MM.1S (cell line): ENCODE results near the gene WNT10A.
A peak's percentile ranks its signal among the peaks of the same experiment; 100 is the strongest.

Experiments used
- DNase-seq: peaks from one replicate; pipeline ENCODE4 v3.0.0-alpha.2; 2015
- H2AFZ ChIP-seq: fragments of 300-600 bp; sonication (generic); 2 replicates; pipeline ENCODE4 v1.6.0; 2016; ENCODE audit warnings: antibody characterized with exemption, low read length
- H3F3A ChIP-seq: fragments of 300-600 bp; sonication (generic); 2 replicates; pipeline ENCODE4 v1.6.1; 2016; ENCODE audit warnings: mild to moderate bottlenecking, antibody characterized with exemption, low read length, moderate library complexity, mixed read lengths; ENCODE audit not compliant: insufficient read depth
- H3K27ac ChIP-seq: fragments of 300-600 bp; sonication (generic); 2 replicates; pipeline ENCODE4 v1.5.1; 2016; ENCODE audit warnings: mild to moderate bottlenecking, low read length
- H3K27me3 ChIP-seq: fragments of 300-600 bp; sonication (generic); replicated peaks from 2 replicates; pipeline ENCODE4 v1.6.0; 2016; ENCODE audit warnings: low read length; ENCODE audit not compliant: insufficient read depth
- H3K36me3 ChIP-seq: fragments of 300-600 bp; sonication (generic); replicated peaks from 2 replicates; pipeline ENCODE4 v1.6.1; 2016; ENCODE audit warnings: mild to moderate bottlenecking, low read length, mixed read lengths; ENCODE audit not compliant: insufficient read depth
- H3K4me1 ChIP-seq: fragments of 300-600 bp; sonication (generic); 2 replicates; pipeline ENCODE4 v1.6.1; 2016; ENCODE audit warnings: low read length, mixed read lengths
- H3K4me2 ChIP-seq: fragments of 300-600 bp; sonication (generic); 2 replicates; pipeline ENCODE4 v1.6.0; 2016; ENCODE audit warnings: low read depth, low read length
- H3K4me3 ChIP-seq: fragments of 300-600 bp; sonication (generic); 2 replicates; pipeline ENCODE4 v1.5.1; 2016; ENCODE audit warnings: low read length, mixed read lengths
- H3K79me2 ChIP-seq: fragments of 300-600 bp; sonication (generic); 2 replicates; pipeline ENCODE4 v1.6.1; 2016; ENCODE audit warnings: mixed run types, low read length, mixed read lengths
- H3K9ac ChIP-seq: fragments of 300-600 bp; sonication (generic); 2 replicates; pipeline ENCODE4 v1.6.1; 2016; ENCODE audit warnings: low read length, mixed read lengths
- H3K9me2 ChIP-seq: fragments of 300-600 bp; sonication (generic); replicated peaks from 2 replicates; pipeline ENCODE4 v1.6.1; 2016; ENCODE audit warnings: mild to moderate bottlenecking, low read length, mixed read lengths; ENCODE audit not compliant: insufficient read depth
- H3K9me3 ChIP-seq: fragments of 300-600 bp; sonication (generic); replicated peaks from 2 replicates; pipeline ENCODE4 v1.6.1; 2016; ENCODE audit warnings: mild to moderate bottlenecking, low read length, mixed read lengths; ENCODE audit not compliant: insufficient read depth
- H4K20me1 ChIP-seq: fragments of 300-600 bp; sonication (generic); 2 replicates; pipeline ENCODE4 v1.6.1; 2016; ENCODE audit warnings: mild to moderate bottlenecking, low read length, moderate library complexity, mixed read lengths; ENCODE audit not compliant: insufficient read depth
- CTCF ChIP-seq: fragments of 300-600 bp; sonication (generic); IDR thresholded peaks from 2 replicates; pipeline ENCODE4 v1.5.1; 2016; ENCODE audit warnings: antibody characterized with exemption, low read length, mixed read lengths
- EZH2 ChIP-seq: fragments of 300-600 bp; sonication (generic); optimal IDR thresholded peaks from 2 replicates; pipeline ENCODE3; 2017; ENCODE audit warnings: low read depth, mild to moderate bottlenecking, antibody characterized with exemption, low read length, mixed read lengths
- EZH2phosphoT487 ChIP-seq: fragments of 300-600 bp; sonication (generic); IDR thresholded peaks from 2 replicates; pipeline ENCODE4 v1.6.1; 2018; ENCODE audit warnings: antibody characterized with exemption, low read length

Gene WNT10A

GRCh38 chr2:218879776-218880101, 913 bp upstream of the WNT10A start:
- peak overlapping the region; percentile 96 for H3K4me3 ChIP-seq
- no peaks in the 10 kb centered on the region for H4K20me1 ChIP-seq

GRCh38 chr2:218880859-218881594, 375 bp downstream of the WNT10A start:
- Histone ChIP-seq H3K27ac (peak overlapping the region; percentile 98), H3K9ac (peak overlapping the region; percentile 97), H2AFZ (peak overlapping the region; percentile 36)

More at GRCh38 chr2:218879776-218880101, 913 bp upstream of the WNT10A start:
- TF ChIP-seq EZH2 (no peak), CTCF (no peak), EZH2phosphoT487 (no peak)
- peak overlapping the region; percentile 98 for H3K27ac ChIP-seq
- peak overlapping the region; percentile 93 for H3K4me2 ChIP-seq
- no peaks in the 10 kb centered on the region for H3K27me3 ChIP-seq
- peak overlapping the region; percentile 97 for H3K9ac ChIP-seq
- no peak for DNase-seq
- peaks cover 30% of the 10 kb centered on the region for H3F3A ChIP-seq
- no peak overlapping the region for H2AFZ ChIP-seq
- H3K9me2 ChIP-seq, result no peaks in the 10 kb centered on the region
- H3K9me3 ChIP-seq, result no peaks in the 10 kb centered on the region
- H3K79me2 ChIP-seq, result peaks cover 40% of the 10 kb centered on the region
- H3K4me1 ChIP-seq, result peaks cover 58% of the 10 kb centered on the region
- no peaks in the 10 kb centered on the region for H3K36me3 ChIP-seq

GRCh38 chr2:218881744-218882460, 1.2 kb downstream of the WNT10A start:
- DNase-seq, result no peak
- no peaks in the 10 kb centered on the region for H3K27me3 ChIP-seq
- H3K27ac ChIP-seq, result peak overlapping the region; percentile 98; the same call in 1 of the 2 replicates
- H3K79me2 ChIP-seq, result peaks cover 50% of the 10 kb centered on the region
- peak overlapping the region; percentile 97 for H3K9ac ChIP-seq
- peak overlapping the region; percentile 93 for H3K4me2 ChIP-seq
- no peaks in the 10 kb centered on the region for H3K36me3 ChIP-seq
- H4K20me1 ChIP-seq, result no peaks in the 10 kb centered on the region
- peaks cover 50% of the 10 kb centered on the region for H3F3A ChIP-seq
- peak overlapping the region; percentile 96 for H3K4me3 ChIP-seq
- no peaks in the 10 kb centered on the region for H3K9me3 ChIP-seq
- TF ChIP-seq CTCF, result no peak
- TF ChIP-seq EZH2phosphoT487, result no peak
- TF ChIP-seq EZH2, result no peak
- H3K4me1 ChIP-seq, result peaks cover 72% of the 10 kb centered on the region
- H3K9me2 ChIP-seq, result no peaks in the 10 kb centered on the region
- no peak overlapping the region for H2AFZ ChIP-seq

More at GRCh38 chr2:218880859-218881594, 375 bp downstream of the WNT10A start:
- Histone ChIP-seq H3K27me3 (no peaks in the 10 kb centered on the region), H3K4me3 (peak overlapping the region; percentile 96), H4K20me1 (no peaks in the 10 kb centered on the region), H3K4me1 (peaks cover 71% of the 10 kb centered on the region), H3K9me3 (no peaks in the 10 kb centered on the region), H3K9me2 (no peaks in the 10 kb centered on the region), H3K36me3 (no peaks in the 10 kb centered on the region), H3K79me2 (peaks cover 47% of the 10 kb centered on the region), H3K4me2 (peak overlapping the region; percentile 93), H3F3A (peaks cover 43% of the 10 kb centered on the region)
- TF ChIP-seq EZH2phosphoT487 (no peak), EZH2 (no peak), CTCF (no peak)
- peak; percentile 44 for DNase-seq
